Adrenal gland (tissue), 12 donors: ENCODE data around the gene ATG4A. TPM values are rescaled to one million over a fixed set of nuclear protein-coding genes. Genes with fewer than 3 reads are reported as not detected.
A peak's percentile ranks its signal among the peaks of the same experiment; 100 is the strongest.

ENCODE experiments used
- DNase-seq, 7 donors: peaks; one replicate each; pipeline ENCODE4 v3.0.0-alpha.2; 2019 to 2020
- H3K27ac ChIP-seq, 5 donors: fragments of 200-600 bp; sonication (generic) in 4 of 5; 1 replicate in 3 of 5; 2 replicates in 2 of 5; pipeline versions ENCODE4 v1.5.1 to v1.8.0; 2016 to 2020; ENCODE audit warnings: mild to moderate bottlenecking in 1 of 5
- H3K27me3 ChIP-seq: fragments of 200-600 bp; 2 replicates; pipeline ENCODE4 v1.8.0; 2021
- H3K36me3 ChIP-seq, 2 donors: fragments of 200-600 bp; replicated peaks in 1 of 2; 1 replicate in 1 of 2; 2 replicates in 1 of 2; pipeline versions ENCODE4 v1.5.1 to v1.8.0; 2018 to 2022
- H3K4me1 ChIP-seq, 2 donors: fragments of 200-600 bp; replicated peaks in 1 of 2; 1 replicate in 1 of 2; 2 replicates in 1 of 2; pipeline versions ENCODE4 v1.5.1 to v1.8.0; 2018 to 2021
- H3K4me3 ChIP-seq, 4 donors: fragments of 200-600 bp; sonication (generic) in 3 of 4; one replicate each; pipeline ENCODE4 v1.5.1; 2016 to 2018
- H3K9me3 ChIP-seq, 3 donors: fragments of 200-600 bp; sonication (generic) in 1 of 3; replicated peaks in 1 of 3; 1 replicate in 2 of 3; 2 replicates in 1 of 3; pipeline versions ENCODE4 v1.5.1 to v1.8.0; 2016 to 2021
- POLR2A ChIP-seq, 2 donors: fragments of 450-650 bp; IDR thresholded peaks; one replicate each; pipeline ENCODE4 v1.6.1; 2017; ENCODE audit warnings: antibody characterized with exemption in 2 of 2, mild to moderate bottlenecking in 2 of 2, moderate library complexity in 1 of 2
- WGBS, 4 donors: extraction: QIAGEN DNeasy Blood & Tissue Kit in 2 of 4; methylation state at CpG; one replicate each; pipeline versions ENCODE4 v1.1.5 to v1.1.7; 2013 to 2017; 5-methylcytosine and 5-hydroxymethylcytosine counted together
- intact Hi-C, 2 donors: fragments of 100-400 bp; cut with DNase I; formaldehyde crosslinking; loops; one replicate each; pipeline versions ENCODE4 v1.14.1 to v1.15.0; 2022 to 2023
- polyA plus RNA-seq, 3 donors: library from polyadenylated mRNA; stranded (reverse); fragments of 200-250 nt in 2 of 3; fragments of 350-450 nt in 1 of 3; fragmentation: Illumina TruSeq in 1 of 3; extraction: RNeasy Lipid Tissue Mini Kit (QIAGEN cat#74804) in 1 of 3; gene quantifications; one replicate each; pipeline ENCODE4 v1.2.3, GENCODE V29; 2013 to 2014
- total RNA-seq, 9 donors: library from RNA; depleted of rRNA in 4 of 9; stranded (reverse); fragments of >200 nt in 4 of 9; fragments of 120-200 nt in 1 of 9; fragmentation: NEBNext Ultra II Directional in 1 of 9; extraction: Animal tissue kit (Norgen Biotek cat#: 25700) in 1 of 9; gene quantifications; one replicate each; pipeline versions ENCODE4 v1.1.0 to v1.2.4, GENCODE V29; 2013 to 2023
- TF ChIP-seq, protein P1 (sequence below), 6 experiments: fragments of 450-650 bp in 4 of 6; fragments of 200-600 bp in 2 of 6; sonication (generic) in 1 of 6; IDR thresholded peaks; 1 replicate in 5 of 6; 2 replicates in 1 of 6; pipeline versions ENCODE4 v1.5.1 to v1.8.0; 2016 to 2021; ENCODE audit warnings: antibody characterized with exemption in 6 of 6, mild to moderate bottlenecking in 2 of 6, moderate library complexity in 1 of 6
- donor health status: healthy with polysubstance abuse.
- donor health status: Bipolar disorder and iron deficiency.
- donor health status: DM: yes; HTN: yes; CAD: no.
- donor health status: DM: no; HTN: no; CAD: no.
- donor health status: DM: no; HTN: no; CAD: no.
- donor health status: DM: yes; HTN: yes; CAD: no.

ATG4A gene
- total and polyA plus RNA-seq, 12 donors, result 6.3 to 33.2 (median 13.7) TPM

DNA sequence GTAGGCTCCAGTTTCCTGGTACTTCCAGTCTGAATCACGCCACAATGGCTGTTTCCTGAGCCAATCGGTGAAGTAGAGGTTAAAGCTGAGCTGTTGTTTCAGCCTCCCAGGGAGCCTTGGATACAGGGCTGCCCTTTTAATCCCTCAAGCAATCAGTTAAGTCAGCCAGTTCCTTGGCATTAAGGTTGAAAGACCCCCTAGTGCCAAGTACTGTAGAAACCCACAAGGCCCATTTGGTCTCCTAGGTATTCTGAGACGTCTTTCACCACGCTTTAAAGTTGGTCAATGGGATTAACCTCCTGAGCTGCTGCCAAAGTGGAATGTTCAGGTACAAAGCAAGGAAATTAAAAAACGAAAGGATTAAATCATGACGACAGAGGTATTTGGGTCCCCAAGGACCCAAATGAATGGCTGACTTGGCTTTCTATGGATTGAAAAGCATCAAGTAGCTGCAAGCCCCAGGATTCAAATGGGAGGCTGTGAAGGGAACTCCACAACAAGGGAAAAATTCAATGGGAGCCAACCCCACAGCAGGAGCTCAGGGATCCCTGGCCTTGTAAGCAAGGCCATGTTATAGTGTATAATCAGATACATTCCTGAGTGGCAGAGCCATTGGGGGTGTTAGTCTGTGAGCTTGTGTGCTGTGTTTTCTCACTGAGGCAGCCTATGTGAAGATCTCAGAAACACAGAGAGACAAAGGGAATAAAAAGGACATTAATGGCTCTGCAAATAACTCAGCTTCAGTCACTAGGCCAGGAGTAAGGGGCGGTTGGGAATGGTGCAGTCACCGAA, 86.0 kb downstream of the ATG4A start:
- intact Hi-C loops, result no loop called here
- 68 to 94% (median 80%) methylated on average over 6 to 8 of the region's 8 CpGs for WGBS, 4 donors

GRCh38 chrX:108178143-108178498, 86.5 kb downstream of the ATG4A start:
- no peak for DNase-seq
- H3K36me3 ChIP-seq, result no peaks in the 10 kb centered on the region
- no peaks in the 10 kb centered on the region for H3K4me1 ChIP-seq
- H3K27ac ChIP-seq, result no peak overlapping the region
- no peaks in the 10 kb centered on the region for H3K9me3 ChIP-seq
- WGBS, 4 donors, result 67 to 86% (median 80%) methylated on average over 4 to 7 of the region's 7 CpGs
- TF ChIP-seq, protein P1, sequence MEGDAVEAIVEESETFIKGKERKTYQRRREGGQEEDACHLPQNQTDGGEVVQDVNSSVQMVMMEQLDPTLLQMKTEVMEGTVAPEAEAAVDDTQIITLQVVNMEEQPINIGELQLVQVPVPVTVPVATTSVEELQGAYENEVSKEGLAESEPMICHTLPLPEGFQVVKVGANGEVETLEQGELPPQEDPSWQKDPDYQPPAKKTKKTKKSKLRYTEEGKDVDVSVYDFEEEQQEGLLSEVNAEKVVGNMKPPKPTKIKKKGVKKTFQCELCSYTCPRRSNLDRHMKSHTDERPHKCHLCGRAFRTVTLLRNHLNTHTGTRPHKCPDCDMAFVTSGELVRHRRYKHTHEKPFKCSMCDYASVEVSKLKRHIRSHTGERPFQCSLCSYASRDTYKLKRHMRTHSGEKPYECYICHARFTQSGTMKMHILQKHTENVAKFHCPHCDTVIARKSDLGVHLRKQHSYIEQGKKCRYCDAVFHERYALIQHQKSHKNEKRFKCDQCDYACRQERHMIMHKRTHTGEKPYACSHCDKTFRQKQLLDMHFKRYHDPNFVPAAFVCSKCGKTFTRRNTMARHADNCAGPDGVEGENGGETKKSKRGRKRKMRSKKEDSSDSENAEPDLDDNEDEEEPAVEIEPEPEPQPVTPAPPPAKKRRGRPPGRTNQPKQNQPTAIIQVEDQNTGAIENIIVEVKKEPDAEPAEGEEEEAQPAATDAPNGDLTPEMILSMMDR (IDR thresholded peaks at IDR 0.05), result no peak
- no peaks in the 10 kb centered on the region for H3K27me3 ChIP-seq
- no peak overlapping the region for H3K4me3 ChIP-seq
- intact Hi-C loops, result no loop called here

More for the DNA sequence above, 86.0 kb downstream of the ATG4A start:
- no peak for DNase-seq
- Histone ChIP-seq H3K9me3 (no peaks in the 10 kb centered on the region), H3K4me3 (no peak overlapping the region), H3K27ac (no peak overlapping the region), H3K4me1 (no peaks in the 10 kb centered on the region), H3K36me3 (no peaks in the 10 kb centered on the region), H3K27me3 (no peaks in the 10 kb centered on the region)
- no peak for TF ChIP-seq POLR2A (IDR thresholded peaks at IDR 0.05)
- TF ChIP-seq, protein P1 (IDR thresholded peaks at IDR 0.05), result no peak

- intact Hi-C loops, result no loop called here
- Histone ChIP-seq H3K9me3 (no peaks in the 10 kb centered on the region), H3K27me3 (peaks cover 8% of the 10 kb centered on the region), H3K36me3 (no peaks in the 10 kb centered on the region), H3K27ac (no peak overlapping the region), H3K4me3 (no peak overlapping the region), H3K4me1 (no peaks in the 10 kb centered on the region)
- WGBS, 4 donors, result 35 to 52% (median 43%) methylated on average over 3 to 4 of the region's 4 CpGs
- TF ChIP-seq, protein P1 (IDR thresholded peaks at IDR 0.05), result no peak
- TF ChIP-seq POLR2A (IDR thresholded peaks at IDR 0.05), result no peak
- no peak for DNase-seq
Measured at GRCh38 chrX:108186811-108187210, 95.2 kb downstream of the ATG4A start.

GRCh38 chrX:108198420-108198819, 106.8 kb downstream of the ATG4A start:
- Histone ChIP-seq H3K27ac (no peak overlapping the region), H3K4me1 (no peaks in the 10 kb centered on the region), H3K36me3 (no peaks in the 10 kb centered on the region), H3K4me3 (no peak overlapping the region), H3K27me3 (peaks cover 8% of the 10 kb centered on the region), H3K9me3 (no peaks in the 10 kb centered on the region)
- intact Hi-C loops, result no loop called here
- peak in 2 of 7 donors; percentile 10 to 18 for DNase-seq
- 22 to 60% (median 56%) methylated on average over 1 of the region's 1 CpG for WGBS, 4 donors
- TF ChIP-seq, protein P1 (IDR thresholded peaks at IDR 0.05), result no peak
- no peak for TF ChIP-seq POLR2A (IDR thresholded peaks at IDR 0.05)
